HCT116 (cell line): Measurements from ENCODE around the gene FGFBP2. TPM values are rescaled to one million over a fixed set of nuclear protein-coding genes. Genes with fewer than 3 reads are reported as not detected.

ENCODE experiments used
- ATAC-seq: fragments of 200-7000 bp; cut with Tn5 transposase; 2 replicates; pipeline ENCODE4 v1.9.1; 2020; ENCODE audit warnings: mild to moderate bottlenecking, moderate library complexity
- BruUV-seq: library from RNA; stranded (reverse); fragments of 400-500 nt; replicated peaks from 2 replicates; lab custom pipeline; 2021; lab: Mats Ljungman, UMichigan
- CTCF ChIA-PET: fragments of 300-600 bp; sonication (Branson Sonifier 250); formaldehyde crosslinking; loops from one replicate; lab custom pipeline; 2021; ENCODE audit warnings: antibody characterized with exemption; lab: Charles Lee
- POLR2A ChIA-PET: fragments of 300-600, 350-600 bp; sonication (Branson Sonifier 250); formaldehyde crosslinking; loops from one replicate; lab custom pipeline; 2021; ENCODE audit warnings: antibody characterized with exemption; lab: Charles Lee
- RAD21 ChIA-PET, 2 experiments: fragments of 300-600 bp; sonication (Branson Sonifier 250); formaldehyde crosslinking; loops; one replicate each; lab custom pipeline; 2023; ENCODE audit warnings: low total read pairs in 2 of 2; ENCODE audit not compliant: uncharacterized antibody in 2 of 2, unreplicated experiment in 2 of 2, low non-redundant PET in 1 of 2; lab: Charles Lee
- DNase-seq: peaks from one replicate; pipeline ENCODE4 v3.0.0-alpha.2; 2010; ENCODE audit warnings: low read depth, low spot score
- H2AFZ ChIP-seq: fragments of 200-600 bp; shearing (Covaris generic), sonication (generic); 2 replicates; pipeline ENCODE4 v1.6.1; 2017; ENCODE audit warnings: low read depth, mixed run types, mixed read lengths, antibody characterized with exemption, low read length; ENCODE audit not compliant: poor library complexity, severe bottlenecking
- H3K27ac ChIP-seq: 2 replicates; pipeline ENCODE4 v1.5.1; 2012; ENCODE audit warnings: low read depth, low read length
- H3K27me3 ChIP-seq: fragments of 200-600 bp; sonication (generic); 2 replicates; pipeline ENCODE4 v1.6.1; 2016; ENCODE audit warnings: mixed run types, low read length, mixed read lengths; ENCODE audit not compliant: insufficient read depth
- H3K36me3 ChIP-seq, 2 experiments: fragments of 200-500 bp in 1 of 2; fragments of 200-600 bp in 1 of 2; sonication (Bioruptor generic) in 1 of 2; sonication (generic) in 1 of 2; 2 replicates each; pipeline versions ENCODE4 v1.5.1 to v1.6.1; 2014 to 2016; ENCODE audit warnings: low read length in 2 of 2, inconsistent platforms in 1 of 2, mixed read lengths in 1 of 2, mixed run types in 1 of 2; ENCODE audit not compliant: insufficient read depth in 2 of 2, control insufficient read depth in 1 of 2
- H3K4me1 ChIP-seq, 2 experiments: fragments of 200-600 bp in 1 of 2; sonication (generic) in 1 of 2; 2 replicates each; pipeline versions ENCODE4 v1.5.1 to v1.6.1; 2012 to 2017; ENCODE audit warnings: low read length in 2 of 2, inconsistent platforms in 1 of 2, mild to moderate bottlenecking in 1 of 2, mixed read lengths in 1 of 2, mixed run types in 1 of 2, moderate library complexity in 1 of 2; ENCODE audit not compliant: insufficient read depth in 2 of 2, control insufficient read depth in 1 of 2
- H3K4me2 ChIP-seq: fragments of 200-600 bp; sonication (generic); 2 replicates; pipeline ENCODE4 v1.6.1; 2017; ENCODE audit warnings: mixed run types, low read length, mixed read lengths
- H3K4me3 ChIP-seq, 2 experiments: fragments of 200-600 bp in 1 of 2; sonication (generic) in 1 of 2; replicated peaks in 1 of 2; 2 replicates each; pipeline ENCODE4 v1.5.1; 2011 to 2016; ENCODE audit warnings: low read length in 2 of 2, control low read depth in 1 of 2, low read depth in 1 of 2, mild to moderate bottlenecking in 1 of 2, mixed read lengths in 1 of 2, mixed run types in 1 of 2
- H3K79me2 ChIP-seq: fragments of 200-600 bp; sonication (generic); 2 replicates; pipeline ENCODE4 v1.6.1; 2017; ENCODE audit warnings: mild to moderate bottlenecking, mixed run types, low read length, moderate library complexity, mixed read lengths; ENCODE audit not compliant: insufficient read depth
- H3K9ac ChIP-seq: fragments of 200-600 bp; sonication (generic); 2 replicates; pipeline ENCODE4 v1.6.1; 2016; ENCODE audit warnings: low read length, mixed read lengths
- H3K9me2 ChIP-seq: fragments of 200-600 bp; sonication (generic), shearing (Covaris generic); 2 replicates; pipeline ENCODE4 v1.6.1; 2017; ENCODE audit warnings: mixed run types, mild to moderate bottlenecking, moderate library complexity; ENCODE audit not compliant: insufficient read depth
- H3K9me3 ChIP-seq, 2 experiments: fragments of 200-500 bp in 1 of 2; fragments of 200-600 bp in 1 of 2; sonication (Bioruptor generic) in 1 of 2; sonication (generic) in 1 of 2; 2 replicates each; pipeline ENCODE4 v1.6.1; 2014 to 2017; ENCODE audit warnings: low read length in 2 of 2, mixed read lengths in 2 of 2, inconsistent platforms in 1 of 2, low read depth in 1 of 2, mild to moderate bottlenecking in 1 of 2, mixed run types in 1 of 2, moderate library complexity in 1 of 2; ENCODE audit not compliant: control insufficient read depth in 1 of 2, insufficient read depth in 1 of 2
- H4K20me1 ChIP-seq: fragments of 200-600 bp; sonication (generic), shearing (Covaris generic); 2 replicates; pipeline ENCODE4 v1.6.1; 2017; ENCODE audit warnings: mixed run types, mild to moderate bottlenecking, moderate library complexity; ENCODE audit not compliant: insufficient read depth
- CEBPB ChIP-seq: IDR thresholded peaks from 2 replicates; pipeline ENCODE4 v1.6.1; 2012; ENCODE audit warnings: low read depth
- EGR1 ChIP-seq: IDR thresholded peaks from 2 replicates; pipeline ENCODE4 v1.6.1; 2012; ENCODE audit warnings: low read depth
- FOSL1 ChIP-seq: IDR thresholded peaks from 2 replicates; pipeline ENCODE4 v1.6.1; 2012; ENCODE audit warnings: low read depth
- MAX ChIP-seq: IDR thresholded peaks from 2 replicates; pipeline ENCODE4 v1.6.1; 2012
- POLR2A ChIP-seq: IDR thresholded peaks from 2 replicates; pipeline ENCODE4 v1.7.0; 2011; ENCODE audit warnings: borderline replicate concordance; ENCODE audit not compliant: insufficient read depth, insufficient read length; ENCODE audit errors: extremely low read depth
- RAD21 ChIP-seq: IDR thresholded peaks from 2 replicates; pipeline ENCODE4 v1.6.1; 2012; ENCODE audit warnings: low read depth, mild to moderate bottlenecking
- REST ChIP-seq: IDR thresholded peaks from 2 replicates; pipeline ENCODE4 v1.6.1; 2012; ENCODE audit warnings: low read depth
- SP1 ChIP-seq: IDR thresholded peaks from 2 replicates; pipeline ENCODE4 v1.6.1; 2012; ENCODE audit warnings: low read depth
- SRF ChIP-seq: IDR thresholded peaks from 2 replicates; pipeline ENCODE4 v1.6.1; 2012; ENCODE audit warnings: low read depth
- TCF7L2 ChIP-seq: IDR thresholded peaks from 2 replicates; pipeline ENCODE4 v1.7.0; 2011; ENCODE audit warnings: borderline replicate concordance, inconsistent platforms; ENCODE audit not compliant: insufficient read depth, insufficient read length; ENCODE audit errors: extremely low read depth
- ZBTB33 ChIP-seq: IDR thresholded peaks from 2 replicates; pipeline ENCODE4 v1.6.1; 2011; ENCODE audit warnings: mild to moderate bottlenecking, low read length, moderate library complexity; ENCODE audit not compliant: insufficient replicate concordance; ENCODE audit errors: extremely low read depth
- ZFX ChIP-seq: fragments of 450-650 bp; IDR thresholded peaks from 2 replicates; pipeline ENCODE4 v1.6.1; 2017
- intact Hi-C: fragments of 100-400 bp; cut with micrococcal nuclease; formaldehyde crosslinking; loops from 2 replicates; pipeline ENCODE4 v1.10.0; 2022
- total RNA-seq: library from RNA; stranded (reverse); gene quantifications from one replicate; pipeline ENCODE4 v1.2.1, GENCODE V29; 2021; ENCODE audit not compliant: unreplicated experiment

FGFBP2 gene
- total RNA-seq, 1 experiment from 2014 or later, result not detected

- TF ChIP-seq SRF, result no peak
- no peak for TF ChIP-seq CEBPB
- no peak for TF ChIP-seq SP1
- Histone ChIP-seq H3K4me2 (no peak overlapping the region), H3K79me2 (no peaks in the 10 kb centered on the region), H3K27ac (no peak overlapping the region), H3K36me3 (peaks cover 0 to 3% of the 10 kb centered on the region in 2 experiments; a peak in 1 of 4 replicates), H3K9me2 (no peaks in the 10 kb centered on the region), H3K4me3 (no peak overlapping the region), H3K9me3 (no peaks in the 10 kb centered on the region), H3K4me1 (no peaks in the 10 kb centered on the region), H4K20me1 (no peaks in the 10 kb centered on the region), H2AFZ (no peak overlapping the region), H3K9ac (no peak overlapping the region), H3K27me3 (no peaks in the 10 kb centered on the region)
- intact Hi-C loops, result no loop called here
- RAD21 ChIA-PET, result no interaction called here
- ATAC-seq (no peak), DNase-seq (no peak)
- no TSS peak for BruUV-seq
- CTCF ChIA-PET, result no interaction called here
- POLR2A ChIA-PET, result no interaction called here
These were observed 20.0 kb upstream of the FGFBP2 start for GRCh38 chr4:15982842-15983524.

GRCh38 chr4:15976456-15977447 lies 13.8 kb upstream of the FGFBP2 start:
- Histone ChIP-seq H3K9me2 (no peaks in the 10 kb centered on the region), H3K9me3 (no peaks in the 10 kb centered on the region), H3K4me3 (no peak overlapping the region), H3K27me3 (no peaks in the 10 kb centered on the region), H3K79me2 (no peaks in the 10 kb centered on the region), H3K27ac (no peak overlapping the region), H3K4me2 (no peak overlapping the region), H2AFZ (no peak overlapping the region), H4K20me1 (no peaks in the 10 kb centered on the region), H3K4me1 (no peaks in the 10 kb centered on the region), H3K9ac (no peak overlapping the region), H3K36me3 (peaks cover 0 to 3% of the 10 kb centered on the region in 2 experiments; a peak in 1 of 4 replicates)
- POLR2A ChIA-PET, result no interaction called here
- DNase-seq (no peak), ATAC-seq (peak; percentile 61; the same call in 1 of the 2 replicates)
- intact Hi-C loops, result no loop called here
- RAD21 ChIA-PET, result no interaction called here
- CTCF ChIA-PET, result interaction anchor here (1.1 kb wide), 2 partner anchors 21 to 23 kb away, joined by 3 to 4 read pairs; no protein-coding TSS in a partner anchor
- BruUV-seq, result no TSS peak
- TF ChIP-seq ZBTB33, result no peak
- TF ChIP-seq EGR1, result no peak
- TF ChIP-seq ZFX, result no peak
- TF ChIP-seq CEBPB, result no peak
- TF ChIP-seq MAX, result no peak
- no peak for TF ChIP-seq REST
- TF ChIP-seq TCF7L2, result no peak
- no peak for TF ChIP-seq FOSL1
- no peak for TF ChIP-seq POLR2A
- no peak; the same call in 1 of the 2 replicates for TF ChIP-seq RAD21
